Activated CD4-positive, alpha-beta T cell treated with anti-CD3 and anti-CD28 coated beads for 24 hours (primary cell): Measurements from ENCODE around the gene HMCN1.
"Not testable (repeated sequence)": the region's sequence is repeated elsewhere in the genome, so short reads cannot be mapped to it uniquely, and the experiment has no call there.

Experiments
- DNase-seq, 2 donors: peaks; one replicate each; pipeline ENCODE4 v3.0.0-alpha.2; 2020; ENCODE audit warnings: low read depth in 2 of 2

The HMCN1 gene

GRCh38 chr1:185741551-185741950, 7.4 kb downstream of the HMCN1 start:
- DNase-seq, result no peak

DNA sequence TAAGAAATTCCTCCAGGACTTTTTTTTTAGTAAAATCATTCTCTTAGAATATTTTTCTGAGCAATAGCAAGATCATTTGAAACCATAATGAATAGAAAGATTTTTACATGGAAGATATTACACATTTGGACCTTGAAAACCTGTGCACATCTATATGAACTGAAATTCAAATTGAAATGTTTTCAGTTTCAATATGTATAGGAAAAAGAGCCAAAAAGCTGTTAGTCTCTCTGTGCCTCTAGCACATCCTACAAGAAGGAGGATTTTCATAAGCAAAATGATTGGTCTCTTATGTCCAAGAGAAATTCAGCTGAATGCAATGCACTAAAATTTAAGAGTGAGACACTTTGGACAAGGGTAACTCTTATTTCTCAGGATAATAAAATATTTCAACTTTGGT, 8.2 kb downstream of the HMCN1 start:
- no peak for DNase-seq

DNA sequence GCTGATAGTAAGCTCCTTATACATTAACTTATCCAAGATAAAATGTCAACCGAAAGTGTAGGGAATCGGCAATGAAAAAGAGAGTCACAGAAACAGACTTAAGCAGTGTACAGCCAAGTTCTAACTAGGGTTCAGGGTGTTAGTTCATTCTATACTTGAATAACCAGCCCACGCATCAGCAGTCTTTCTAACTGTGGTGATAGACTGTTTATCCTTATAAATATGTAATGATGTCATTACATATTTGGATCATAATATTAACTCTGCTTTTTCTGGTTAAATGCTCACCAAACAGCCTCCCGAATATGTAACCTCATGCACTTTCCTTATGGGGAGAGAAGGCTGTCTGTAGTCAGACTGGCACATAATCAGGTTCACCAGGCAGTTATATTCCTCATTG, 11.0 kb downstream of the HMCN1 start:
- no peak for DNase-seq

DNA sequence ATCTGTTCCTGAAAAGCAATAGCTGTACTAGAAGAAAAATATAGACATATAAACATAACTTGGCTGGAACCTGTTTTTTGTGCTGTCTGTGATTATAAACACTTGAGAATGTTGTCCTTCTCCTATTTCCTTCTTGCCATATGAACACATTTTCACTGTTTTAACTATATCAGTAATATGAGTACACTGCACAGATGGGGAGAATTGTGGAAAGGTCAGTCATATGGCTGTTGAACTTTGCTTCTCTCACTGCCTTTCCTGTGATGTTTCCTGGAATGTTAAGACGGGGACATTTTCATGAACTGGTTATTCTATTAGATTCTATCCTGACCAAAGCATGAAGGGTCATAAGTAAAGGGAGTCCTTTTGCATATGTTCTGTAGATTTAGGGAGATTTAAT, 24.9 kb downstream of the HMCN1 start:
- no peak for DNase-seq

GRCh38 chr1:185761841-185762240, 27.6 kb downstream of the HMCN1 start:
- no peak for DNase-seq

- DNase-seq, result no peak
Observed at GRCh38 chr1:185767508-185768120, 33.4 kb downstream of the HMCN1 start.

- DNase-seq, result no peak
Observed at GRCh38 chr1:185768371-185768770, 34.2 kb downstream of the HMCN1 start.

DNA sequence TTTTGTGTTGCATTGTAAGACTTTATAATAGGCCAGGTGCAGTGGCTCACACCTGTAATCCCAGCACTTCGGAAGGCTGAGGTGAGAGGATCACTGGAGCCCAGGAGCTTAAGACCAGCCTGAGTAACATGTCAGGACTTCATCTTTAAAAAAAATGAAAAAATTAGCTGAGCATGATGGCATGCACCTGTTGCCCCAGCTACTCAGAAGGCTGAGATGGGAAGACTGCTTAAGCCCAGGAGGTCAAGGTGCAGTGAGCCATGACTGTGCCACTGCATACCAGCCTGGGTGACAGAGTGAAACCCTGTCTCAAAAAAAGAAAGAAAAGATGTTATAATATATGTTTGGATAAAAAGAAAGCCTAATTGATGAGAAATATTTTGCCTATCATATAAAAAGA, 34.9 kb downstream of the HMCN1 start:
- no peak for DNase-seq

DNA sequence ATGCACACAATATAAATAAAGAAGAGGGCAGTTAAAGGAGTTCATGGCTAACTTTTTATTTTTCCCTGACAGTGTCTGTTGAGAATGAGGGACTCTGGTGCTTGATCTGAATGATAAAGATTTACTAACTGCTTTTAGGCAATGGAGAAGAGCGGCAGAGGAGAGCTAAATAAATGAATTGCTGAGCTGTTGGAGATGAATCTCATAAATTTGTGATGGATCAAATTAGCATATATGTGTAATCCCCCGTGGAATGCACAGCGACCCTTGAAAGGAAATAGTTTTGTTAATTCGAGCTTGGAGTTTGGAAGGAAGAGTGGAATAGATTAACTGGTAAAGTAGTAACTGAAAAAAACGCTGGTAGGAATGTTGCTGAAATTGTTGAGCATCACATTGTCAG, 40.2 kb downstream of the HMCN1 start:
- no peak for DNase-seq

DNA sequence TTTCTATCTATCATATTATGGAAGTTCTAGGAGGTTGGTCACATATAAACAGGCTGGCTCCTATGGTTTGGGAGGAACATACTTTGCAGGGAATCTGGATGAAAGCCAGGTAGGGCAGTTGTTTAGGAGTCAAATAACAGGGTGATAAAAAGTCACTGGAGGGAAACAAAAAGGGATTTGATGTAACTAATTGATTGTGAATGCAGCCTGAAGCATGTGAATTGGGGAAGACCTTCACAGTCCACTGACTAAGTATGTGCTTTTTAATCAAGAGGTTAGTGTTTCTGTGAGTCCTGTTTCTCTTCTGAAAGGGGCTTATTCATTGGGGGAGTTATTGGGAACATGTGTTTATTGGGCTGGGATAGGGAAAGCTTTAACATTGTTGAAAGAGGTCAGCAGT, 41.3 kb downstream of the HMCN1 start:
- DNase-seq, result no peak

GRCh38 chr1:185776522-185776921, 42.3 kb downstream of the HMCN1 start:
- DNase-seq, result no peak

- DNase-seq, result not testable (repeated sequence)
Observed at GRCh38 chr1:185783860-185784259, 49.7 kb downstream of the HMCN1 start.

DNA sequence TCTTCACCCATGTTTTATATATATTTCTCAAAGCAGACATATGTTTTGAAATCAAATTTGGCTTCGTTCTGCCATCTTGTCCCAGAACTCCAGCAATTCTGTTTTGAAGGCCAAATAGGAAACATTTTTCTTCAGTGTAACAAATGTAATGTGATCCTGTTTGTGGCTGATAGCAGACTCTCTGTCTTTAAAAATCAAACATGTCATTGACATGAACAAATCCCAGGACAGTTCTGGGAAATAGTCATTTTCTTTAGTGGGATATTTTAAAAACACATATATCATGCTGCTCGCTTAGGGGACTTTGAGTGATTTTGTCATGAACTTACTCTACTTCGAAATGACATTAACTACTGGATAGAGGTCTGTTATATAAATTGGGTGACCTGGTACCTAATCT, 51.4 kb downstream of the HMCN1 start:
- no peak for DNase-seq

GRCh38 chr1:185786524-185786923, 52.3 kb downstream of the HMCN1 start:
- no peak for DNase-seq

- DNase-seq, result no peak
Observed at GRCh38 chr1:185787238-185787637, 53.0 kb downstream of the HMCN1 start.

DNA sequence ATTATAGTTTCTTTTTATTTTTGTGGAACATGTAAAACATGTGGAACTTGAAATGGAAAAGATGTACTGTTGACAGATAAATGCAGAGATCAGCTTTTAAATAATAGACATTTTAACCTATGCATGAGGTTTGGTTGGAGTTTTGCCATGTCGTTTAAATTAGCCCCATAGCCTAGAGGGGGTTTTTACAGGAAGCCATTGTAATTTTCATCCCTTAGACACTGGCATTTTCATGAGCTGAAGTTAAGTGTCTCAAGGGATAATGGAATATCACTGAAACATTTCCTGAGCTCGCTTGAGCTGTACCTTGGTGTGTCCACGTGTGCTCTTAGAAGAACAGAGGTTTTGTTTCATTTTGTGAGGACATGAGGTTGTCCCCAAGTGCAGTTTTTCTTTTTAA, 54.2 kb downstream of the HMCN1 start:
- DNase-seq, result no peak

- no peak for DNase-seq
Observed at GRCh38 chr1:185789501-185790193, 55.5 kb downstream of the HMCN1 start.

DNA sequence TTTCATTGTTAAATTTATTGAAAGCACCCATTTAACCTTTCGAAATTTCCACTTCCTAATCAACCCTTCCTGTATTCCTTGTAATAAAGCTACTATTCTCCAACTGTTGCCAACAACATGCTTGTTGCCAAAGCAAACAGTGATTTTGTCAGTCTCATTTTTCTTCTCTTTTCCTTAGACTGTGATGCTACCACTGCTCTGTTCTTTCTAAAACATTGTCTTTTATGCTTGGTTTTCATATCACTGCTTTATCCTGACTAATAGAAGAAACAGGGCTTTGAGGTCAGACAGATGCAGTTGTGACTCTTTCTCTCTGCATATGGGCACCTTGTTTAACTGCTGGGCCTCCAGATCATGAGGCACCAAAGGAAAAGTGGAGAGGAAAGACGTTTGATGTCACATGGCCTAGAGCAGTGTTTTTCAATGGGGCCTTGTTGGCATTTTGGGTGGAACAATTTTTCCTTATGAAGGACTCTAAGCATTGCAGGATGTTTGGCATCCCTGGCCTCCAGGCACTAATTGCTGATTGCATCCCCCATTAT, 56.1 kb downstream of the HMCN1 start:
- DNase-seq, result no peak

- no peak for DNase-seq
Observed at GRCh38 chr1:185792040-185792439, 57.8 kb downstream of the HMCN1 start.

GRCh38 chr1:185794495-185794894, 60.3 kb downstream of the HMCN1 start:
- DNase-seq, result not testable (repeated sequence)

DNA sequence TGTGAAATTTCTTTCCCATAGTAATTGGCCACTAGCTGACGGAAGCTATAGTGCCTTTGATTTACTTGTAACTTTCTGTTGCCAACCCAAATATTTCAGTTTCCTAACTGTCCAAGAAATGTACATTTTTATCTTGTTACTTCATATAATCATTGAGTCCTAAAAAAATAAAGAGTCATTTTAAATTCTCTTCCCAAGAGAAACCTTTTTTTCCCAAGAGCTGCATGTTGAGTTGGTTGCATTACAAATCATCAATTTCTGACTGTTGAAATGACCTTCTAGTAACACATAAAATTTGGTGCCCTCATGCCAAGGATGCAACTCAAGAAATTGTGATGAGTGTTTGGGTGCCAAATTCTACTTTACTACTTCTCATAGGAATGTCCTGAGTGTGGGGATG, 61.0 kb downstream of the HMCN1 start:
- no peak for DNase-seq

GRCh38 chr1:185798505-185798904, 64.3 kb downstream of the HMCN1 start:
- no peak for DNase-seq

DNA sequence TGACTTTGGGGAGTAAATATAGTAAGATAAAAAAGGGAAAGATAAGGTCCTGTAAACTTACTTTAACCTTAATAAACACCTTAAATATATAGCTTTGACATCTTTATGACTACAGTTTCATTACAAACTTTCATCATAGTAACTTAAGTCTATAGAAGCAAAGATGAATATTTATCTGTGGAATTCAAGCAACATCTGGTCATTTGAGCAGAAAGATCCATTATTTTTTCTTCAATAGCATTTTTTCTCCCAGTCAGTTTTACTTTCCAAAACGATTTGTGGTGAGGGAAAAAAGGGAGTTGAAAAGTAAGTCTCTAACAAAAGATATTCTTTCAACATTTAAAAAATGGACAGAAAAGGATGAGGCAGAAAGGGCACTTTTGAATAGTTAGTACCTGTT, 69.0 kb downstream of the HMCN1 start:
- no peak for DNase-seq

GRCh38 chr1:185804206-185804605, 70.0 kb downstream of the HMCN1 start:
- no peak for DNase-seq
